B cell (primary cell): ENCODE results near the gene MOB3A. TPM values are rescaled to one million over a fixed set of nuclear protein-coding genes. Genes with fewer than 3 reads are reported as not detected.
"Not testable (repeated sequence)": the region's sequence is repeated elsewhere in the genome, so short reads cannot be mapped to it uniquely, and the experiment has no call there.

Experiments
- ATAC-seq: fragments of 200-7000 bp; cut with Tn5 transposase; one replicate; pipeline ENCODE4 v1.10.0; 2021; ENCODE audit warnings: low read depth, mild to moderate bottlenecking, moderate number of reproducible peaks, moderate library complexity
- CTCF ChIA-PET: fragments of 350-600 bp; sonication (Branson Sonifier 250); formaldehyde crosslinking; loops from one replicate; lab custom pipeline; 2021; ENCODE audit warnings: antibody characterized with exemption, inconsistent platforms; lab: Charles Lee
- POLR2A ChIA-PET: fragments of 350-600 bp; sonication (Branson Sonifier 250); formaldehyde crosslinking; loops from one replicate; lab custom pipeline; 2021; ENCODE audit warnings: antibody characterized with exemption; lab: Charles Lee
- DNase-seq: peaks from one replicate; pipeline ENCODE4 v3.0.0; 2013
- H2AFZ ChIP-seq: 2 replicates; pipeline ENCODE4 v1.6.1; 2012; ENCODE audit warnings: mild to moderate bottlenecking, low read depth, low read length; ENCODE audit not compliant: insufficient read depth, poor library complexity, severe bottlenecking
- H3K27ac ChIP-seq, 2 donors: 1 replicate in 1 of 2; 2 replicates in 1 of 2; pipeline ENCODE4 v1.5.1; 2012 to 2013; ENCODE audit warnings: low read length in 2 of 2, mild to moderate bottlenecking in 2 of 2, moderate library complexity in 1 of 2
- H3K27me3 ChIP-seq, 4 experiments: fragments of 200-600 bp in 1 of 4; sonication (generic) in 1 of 4; replicated peaks in 1 of 4; 1 replicate in 2 of 4; 2 replicates in 2 of 4; pipeline versions ENCODE4 v1.6.1 to v1.7.0; 2013 to 2016; ENCODE audit warnings: low read length in 3 of 4, mild to moderate bottlenecking in 2 of 4, mixed read lengths in 1 of 4, moderate library complexity in 1 of 4; ENCODE audit not compliant: insufficient read depth in 4 of 4, control insufficient read depth in 3 of 4; ENCODE audit errors: control extremely low read depth in 1 of 4
- H3K36me3 ChIP-seq, 2 experiments: replicated peaks in 1 of 2; 1 replicate in 1 of 2; 2 replicates in 1 of 2; pipeline versions ENCODE4 v1.6.1 to v1.7.1; 2013; ENCODE audit warnings: low read length in 1 of 2; ENCODE audit not compliant: insufficient read depth in 2 of 2, control insufficient read depth in 1 of 2; ENCODE audit errors: control extremely low read depth in 1 of 2, extremely low read depth in 1 of 2
- H3K4me1 ChIP-seq, 2 donors: fragments of 200-600 bp in 1 of 2; sonication (generic) in 1 of 2; 1 replicate in 1 of 2; 2 replicates in 1 of 2; pipeline versions ENCODE4 v1.5.1 to v1.6.1; 2013 to 2017; ENCODE audit warnings: low read length in 2 of 2; ENCODE audit not compliant: control insufficient read depth in 2 of 2, insufficient read depth in 2 of 2
- H3K4me2 ChIP-seq: replicated peaks from 2 replicates; pipeline ENCODE3; 2012; ENCODE audit warnings: mild to moderate bottlenecking, low read depth, low read length; ENCODE audit not compliant: poor library complexity, severe bottlenecking
- H3K4me3 ChIP-seq, 5 experiments: fragments of 200-600 bp in 1 of 5; sonication (generic) in 1 of 5; 1 replicate in 3 of 5; 2 replicates in 2 of 5; pipeline versions ENCODE4 v1.5.1 to v1.7.0; 2011 to 2016; ENCODE audit warnings: low read length in 4 of 5, mild to moderate bottlenecking in 4 of 5, low read depth in 2 of 5, control low read depth in 1 of 5, moderate library complexity in 1 of 5; ENCODE audit not compliant: insufficient read depth in 1 of 5; ENCODE audit errors: control extremely low read depth in 1 of 5, extremely low read depth in 1 of 5
- H3K79me2 ChIP-seq: fragments of 200-600 bp; sonication (generic); one replicate; pipeline ENCODE4 v1.6.0; 2016; ENCODE audit warnings: low read length; ENCODE audit not compliant: control insufficient read depth, insufficient read depth
- H3K9ac ChIP-seq: fragments of 200-600 bp; sonication (generic); 2 replicates; pipeline ENCODE4 v1.6.1; 2017; ENCODE audit warnings: mild to moderate bottlenecking, low read length, moderate library complexity
- H3K9me3 ChIP-seq, 3 donors: one replicate each; pipeline versions ENCODE4 v1.6.1 to v1.7.1; 2013; ENCODE audit warnings: low read length in 2 of 3; ENCODE audit not compliant: control insufficient read depth in 2 of 3, insufficient read depth in 1 of 3; ENCODE audit errors: control extremely low read depth in 1 of 3
- H4K20me1 ChIP-seq: 2 replicates; pipeline ENCODE4 v1.6.0; 2012; ENCODE audit warnings: mild to moderate bottlenecking, low read length; ENCODE audit not compliant: insufficient read depth, control insufficient read depth, poor library complexity, severe bottlenecking
- H3K27ac Mint-ChIP-seq: one replicate; pipeline ENCODE4 v1.8.0; 2021; ENCODE audit warnings: mixed read lengths
- H3K27me3 Mint-ChIP-seq: one replicate; pipeline ENCODE4 v1.8.0; 2021; ENCODE audit warnings: mixed read lengths
- H3K4me1 Mint-ChIP-seq: one replicate; pipeline ENCODE4 v1.8.0; 2021; ENCODE audit warnings: mixed read lengths
- H3K4me3 Mint-ChIP-seq: one replicate; pipeline ENCODE4 v1.8.0; 2021; ENCODE audit warnings: mixed read lengths
- H3K9me3 Mint-ChIP-seq: one replicate; pipeline ENCODE4 v1.8.0; 2022; ENCODE audit warnings: mixed read lengths; ENCODE audit not compliant: insufficient read depth
- EZH2 ChIP-seq: IDR thresholded peaks from 2 replicates; pipeline ENCODE4 v1.6.1; 2012; ENCODE audit warnings: borderline replicate concordance, low read depth, mild to moderate bottlenecking, moderate library complexity, low read length; ENCODE audit not compliant: insufficient read depth, poor library complexity, severe bottlenecking
- WGBS: methylation state at CpG from one replicate; pipeline ENCODE4 v1.1.5; 2013; ENCODE audit warnings: missing lambda C conversion rate; ENCODE audit not compliant: insufficient coverage; 5-methylcytosine and 5-hydroxymethylcytosine counted together
- intact Hi-C: fragments of 100-400 bp; cut with micrococcal nuclease; formaldehyde crosslinking; loops from one replicate; pipeline ENCODE4 v1.10.0; 2022
- polyA plus RNA-seq: library from polyadenylated mRNA; depleted of rRNA; stranded (reverse); fragments of >200 nt; gene quantifications from 2 replicates; pipeline ENCODE4 v1.2.3, GENCODE V29; 2012
- total RNA-seq, 2 donors: library from RNA; stranded (reverse); fragments of 120-200 nt in 1 of 2; gene quantifications; 1 replicate in 1 of 2; 2 replicates in 1 of 2; pipeline versions ENCODE4 v1.2.3 to v1.2.4, GENCODE V29; 2013 to 2022
- TF ChIP-seq, protein P1 (sequence below): fragments of 200-600 bp; IDR thresholded peaks from one replicate; pipeline ENCODE4 v1.8.0; 2022; ENCODE audit warnings: antibody characterized with exemption, mild to moderate bottlenecking

The MOB3A gene
- total and polyA plus RNA-seq, 2 donors (not counting 1 experiment from before 2014, with no cell fraction given), result 190 to 228 TPM

DNA sequence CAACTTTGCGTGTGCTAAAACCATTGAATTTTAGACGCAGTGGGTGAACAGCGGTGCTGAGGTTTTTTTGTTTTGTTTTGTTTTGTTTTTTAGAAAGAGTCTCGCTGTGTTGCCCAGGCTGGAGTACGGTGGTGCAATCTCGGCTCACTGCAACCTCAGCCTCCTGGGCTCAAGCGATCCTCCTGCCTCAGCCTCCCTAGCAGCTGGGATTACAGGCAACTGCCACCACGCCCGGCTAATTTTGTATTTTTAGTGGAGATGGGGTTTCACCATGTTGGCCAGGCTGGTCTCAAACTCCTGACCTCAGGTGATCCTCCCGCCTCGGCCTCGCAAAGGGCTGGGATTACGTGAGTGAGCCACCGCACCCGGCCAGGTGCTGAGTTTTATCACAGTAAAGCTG, 61.9 kb downstream of the MOB3A start:
- H3K9me3 ChIP-seq, result peaks cover 0 to 22% (median 5%) of the 10 kb centered on the region in 3 donors
- not testable (repeated sequence) for H3K79me2 ChIP-seq, H3K4me2 ChIP-seq, H3K27ac Mint-ChIP-seq, DNase-seq, H3K4me3 Mint-ChIP-seq, ATAC-seq, H3K27ac ChIP-seq, H3K27me3 ChIP-seq, H3K4me3 ChIP-seq, H3K9me3 Mint-ChIP-seq, H3K9ac ChIP-seq, H2AFZ ChIP-seq, H3K27me3 Mint-ChIP-seq
- POLR2A ChIA-PET, result interaction anchor here (0.6 to 2.6 kb wide), 3 partner anchors 17 to 177 kb away, joined by 4 to 11 read pairs (median 10); partner anchors contain the start of gene MKNK2
- 96% methylated on average over 14 of the region's 15 CpGs for WGBS
- peaks cover 34% of the 10 kb centered on the region for H3K4me1 Mint-ChIP-seq
- CTCF ChIA-PET, result interaction anchor here (1.9 kb wide), 1 partner anchor 15 kb away, joined by 11 read pairs; no protein-coding TSS in a partner anchor
- intact Hi-C loops, result loop anchor here (2.0 kb wide), 1 partner anchor 17 kb away; the partner anchor contains the start of gene MKNK2
- peaks cover 28% of the 10 kb centered on the region for H4K20me1 ChIP-seq
- peaks cover 17 to 37% of the 10 kb centered on the region in 2 donors for H3K4me1 ChIP-seq
- peaks cover 0 to 16% of the 10 kb centered on the region in 2 experiments for H3K36me3 ChIP-seq

DNA sequence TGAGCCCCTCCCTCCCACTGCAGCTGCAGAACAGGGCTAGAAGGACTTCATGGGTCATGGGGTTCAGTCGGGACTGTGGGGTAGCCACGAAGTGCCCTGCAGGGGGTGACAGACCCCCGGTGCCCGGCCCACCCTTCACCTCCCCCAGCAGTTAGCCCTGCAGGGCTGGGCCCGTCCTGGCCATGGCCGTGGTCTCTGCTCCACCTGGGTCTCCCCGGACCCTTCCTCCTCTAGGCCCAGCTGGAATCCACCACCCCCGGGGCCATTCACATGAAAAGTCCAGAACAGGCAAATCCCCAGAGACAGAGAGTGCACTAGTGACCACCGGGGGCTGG, 62.3 kb downstream of the MOB3A start:
- H3K4me3 ChIP-seq, result no peak overlapping the region
- no peak overlapping the region for H3K4me2 ChIP-seq
- Mint-ChIP-seq H3K27ac (no peak overlapping the region), H3K9me3 (no peaks in the 10 kb centered on the region), H3K4me3 (no peak overlapping the region), H3K27me3 (no peaks in the 10 kb centered on the region), H3K4me1 (peaks cover 29% of the 10 kb centered on the region)
- intact Hi-C loops, result loop anchor here (2.0 kb wide), 1 partner anchor 17 kb away; the partner anchor contains the start of gene MKNK2
- CTCF ChIA-PET, result interaction anchor here (1.9 kb wide), 1 partner anchor 14 kb away, joined by 11 read pairs; no protein-coding TSS in a partner anchor
- H4K20me1 ChIP-seq, result peaks cover 24% of the 10 kb centered on the region
- peaks cover 17 to 37% of the 10 kb centered on the region in 2 donors for H3K4me1 ChIP-seq
- peaks cover 0 to 11% of the 10 kb centered on the region in 2 experiments for H3K36me3 ChIP-seq
- ATAC-seq (no peak), DNase-seq (peak; percentile 26)
- H3K79me2 ChIP-seq, result no peaks in the 10 kb centered on the region
- H3K27ac ChIP-seq, result no peak overlapping the region
- POLR2A ChIA-PET, result interaction anchor here (0.6 to 2.6 kb wide), 6 partner anchors 13 to 92 kb away, joined by 3 to 11 read pairs (median 6); partner anchors contain the start of gene MKNK2
- WGBS, result 77% methylated on average over 9 of the region's 9 CpGs
- no peak overlapping the region for H3K9ac ChIP-seq
- peaks cover 0 to 22% (median 5%) of the 10 kb centered on the region in 3 donors for H3K9me3 ChIP-seq
- no peak overlapping the region for H2AFZ ChIP-seq
- TF ChIP-seq, protein P1, sequence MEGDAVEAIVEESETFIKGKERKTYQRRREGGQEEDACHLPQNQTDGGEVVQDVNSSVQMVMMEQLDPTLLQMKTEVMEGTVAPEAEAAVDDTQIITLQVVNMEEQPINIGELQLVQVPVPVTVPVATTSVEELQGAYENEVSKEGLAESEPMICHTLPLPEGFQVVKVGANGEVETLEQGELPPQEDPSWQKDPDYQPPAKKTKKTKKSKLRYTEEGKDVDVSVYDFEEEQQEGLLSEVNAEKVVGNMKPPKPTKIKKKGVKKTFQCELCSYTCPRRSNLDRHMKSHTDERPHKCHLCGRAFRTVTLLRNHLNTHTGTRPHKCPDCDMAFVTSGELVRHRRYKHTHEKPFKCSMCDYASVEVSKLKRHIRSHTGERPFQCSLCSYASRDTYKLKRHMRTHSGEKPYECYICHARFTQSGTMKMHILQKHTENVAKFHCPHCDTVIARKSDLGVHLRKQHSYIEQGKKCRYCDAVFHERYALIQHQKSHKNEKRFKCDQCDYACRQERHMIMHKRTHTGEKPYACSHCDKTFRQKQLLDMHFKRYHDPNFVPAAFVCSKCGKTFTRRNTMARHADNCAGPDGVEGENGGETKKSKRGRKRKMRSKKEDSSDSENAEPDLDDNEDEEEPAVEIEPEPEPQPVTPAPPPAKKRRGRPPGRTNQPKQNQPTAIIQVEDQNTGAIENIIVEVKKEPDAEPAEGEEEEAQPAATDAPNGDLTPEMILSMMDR, result no peak
- TF ChIP-seq EZH2, result no peak
- H3K27me3 ChIP-seq, result no peaks in the 10 kb centered on the region
